ENCODE data around the gene CDK9.

CDK9 gene

GRCh38 chr9:127806871-127807270 is 21.0 kb downstream of the CDK9 start:
- no peak for DNase-seq

- no peak for DNase-seq
These were observed 22.6 kb downstream of the CDK9 start for GRCh38 chr9:127808347-127809001.

GRCh38 chr9:127809002-127809539 is 23.2 kb downstream of the CDK9 start:
- DNase-seq, result no peak

GRCh38 chr9:127809540-127810377 is 23.9 kb downstream of the CDK9 start:
- no peak for DNase-seq

- no peak for DNase-seq
These were observed 24.7 kb downstream of the CDK9 start for GRCh38 chr9:127810378-127811187.

- no peak for DNase-seq
These were observed 26.2 kb downstream of the CDK9 start for GRCh38 chr9:127812011-127812410.

- DNase-seq, result no peak
These were observed 27.3 kb downstream of the CDK9 start for GRCh38 chr9:127812936-127813675.

- DNase-seq, result no peak
These were observed 27.9 kb downstream of the CDK9 start for GRCh38 chr9:127813686-127814226.

GRCh38 chr9:127814619-127815511 is 29.0 kb downstream of the CDK9 start:
- DNase-seq, result no peak

- DNase-seq, result no peak
These were observed 29.9 kb downstream of the CDK9 start for GRCh38 chr9:127815512-127816361.

GRCh38 chr9:127816362-127816725 is 30.5 kb downstream of the CDK9 start:
- no peak for DNase-seq

- DNase-seq, result no peak
These were observed 30.9 kb downstream of the CDK9 start for GRCh38 chr9:127816728-127817127.

GRCh38 chr9:127817881-127818434 is 32.1 kb downstream of the CDK9 start:
- DNase-seq, result no peak

GRCh38 chr9:127818574-127818973 is 32.7 kb downstream of the CDK9 start:
- no peak for DNase-seq

- DNase-seq, result no peak
These were observed 36.3 kb downstream of the CDK9 start for GRCh38 chr9:127822108-127822507.

GRCh38 chr9:127825319-127826051 is 39.7 kb downstream of the CDK9 start:
- no peak for DNase-seq

- DNase-seq, result no peak
These were observed 40.5 kb downstream of the CDK9 start for GRCh38 chr9:127826253-127826913.

- no peak for DNase-seq
These were observed 42.6 kb downstream of the CDK9 start for GRCh38 chr9:127828262-127829031.
